CD4-positive, alpha-beta T cell treated with Interleukin-21 for 1 hour (primary cell): ENCODE results near the gene NECTIN1.

Experiments used
- DNase-seq: peaks from one replicate; pipeline ENCODE4 v3.0.0-alpha.2; 2020

NECTIN1 gene

DNA sequence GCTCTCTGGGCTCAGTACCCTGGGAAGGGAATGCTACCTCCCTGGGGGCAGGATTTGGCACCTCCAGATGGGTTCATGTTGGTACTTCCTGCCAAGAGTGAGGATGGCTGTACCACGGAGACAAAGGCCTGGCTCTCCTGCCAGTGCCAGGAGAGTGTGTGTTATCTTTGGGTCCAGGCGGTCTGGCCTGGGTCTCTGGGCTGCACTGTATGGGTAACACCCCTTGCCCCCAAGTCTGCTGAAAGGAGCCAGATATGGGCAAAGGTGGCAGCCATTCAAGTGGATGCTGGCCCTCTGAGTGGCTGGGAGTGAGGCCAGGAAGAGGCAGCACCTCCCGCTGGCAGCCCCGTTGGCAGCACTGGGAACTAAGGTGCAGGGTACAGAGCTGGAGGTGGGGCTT, 91.5 kb downstream of the NECTIN1 start:
- DNase-seq: no peak

DNA sequence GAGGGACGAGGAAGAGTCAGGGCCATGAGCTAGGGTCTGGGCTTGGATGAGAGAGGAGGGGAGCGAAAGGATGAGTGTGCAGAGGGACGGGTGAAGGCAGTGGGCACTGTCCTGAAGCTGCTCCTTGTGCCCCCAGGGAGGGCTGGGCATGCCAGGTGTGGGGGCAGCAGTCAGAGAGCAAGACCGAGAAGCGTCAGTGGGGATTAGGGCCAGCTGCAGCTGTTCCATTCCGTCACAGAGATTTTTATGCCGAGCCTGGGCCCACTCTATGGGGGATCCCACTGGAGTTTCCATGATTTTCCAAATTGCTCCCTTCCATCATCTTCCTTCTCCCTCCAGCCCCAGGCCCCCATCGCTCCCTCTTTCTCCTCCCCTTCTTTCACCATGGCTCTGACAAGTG, 93.2 kb downstream of the NECTIN1 start:
- no peak for DNase-seq

DNA sequence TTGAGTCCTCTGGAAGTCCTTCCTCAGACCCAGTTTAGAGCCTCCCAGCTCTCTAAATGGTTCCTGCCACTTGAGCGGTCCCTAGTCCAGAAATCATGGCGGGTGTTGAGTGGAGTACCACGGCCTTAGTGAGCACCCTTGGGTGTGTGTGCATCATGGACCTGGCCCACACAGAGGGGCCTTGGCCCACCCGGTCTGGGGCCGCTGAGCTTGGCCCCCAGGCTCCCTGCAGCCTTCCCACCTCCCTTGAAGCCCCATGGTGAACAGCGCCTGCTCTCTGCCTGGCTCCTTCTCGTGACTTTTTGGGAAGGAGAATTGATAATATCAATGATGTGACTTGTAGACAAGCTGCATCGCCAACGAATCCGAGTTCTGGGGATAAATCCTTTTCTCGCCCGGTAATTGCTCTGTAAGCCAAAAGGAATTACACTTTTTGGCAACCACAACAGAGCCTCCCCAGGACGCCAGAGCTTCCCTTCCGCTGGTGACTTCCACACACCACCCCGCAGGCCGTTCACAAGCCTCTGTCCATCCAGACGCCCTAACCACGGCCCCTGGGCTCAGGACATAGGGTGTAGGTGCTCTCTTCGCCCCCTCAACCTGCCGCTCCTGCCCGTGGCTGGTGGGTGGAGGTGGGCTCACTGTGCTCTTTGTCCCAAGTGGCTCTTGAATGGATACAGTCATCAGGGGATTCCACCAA, 93.8 kb downstream of the NECTIN1 start:
- DNase-seq: no peak

DNA sequence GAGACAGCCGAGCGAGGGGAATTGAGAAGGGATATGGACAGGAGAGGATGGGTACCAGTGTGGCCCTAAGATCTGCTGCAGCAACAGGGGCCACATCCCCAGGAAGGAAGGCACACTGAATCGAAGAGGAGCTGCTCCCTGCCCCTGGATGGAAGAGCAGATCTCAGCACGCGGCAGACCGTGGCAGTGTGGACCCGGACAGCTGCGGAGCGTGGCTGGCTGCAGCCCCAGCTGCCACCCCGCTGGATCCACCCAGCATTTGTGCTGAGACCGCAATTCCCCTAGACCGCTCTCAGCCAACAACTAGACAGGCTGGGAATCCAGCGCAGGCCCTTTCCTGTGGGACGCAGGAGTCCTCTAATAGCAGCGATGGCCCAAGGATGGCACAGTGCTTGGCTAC, 94.7 kb downstream of the NECTIN1 start:
- DNase-seq: no peak

DNA sequence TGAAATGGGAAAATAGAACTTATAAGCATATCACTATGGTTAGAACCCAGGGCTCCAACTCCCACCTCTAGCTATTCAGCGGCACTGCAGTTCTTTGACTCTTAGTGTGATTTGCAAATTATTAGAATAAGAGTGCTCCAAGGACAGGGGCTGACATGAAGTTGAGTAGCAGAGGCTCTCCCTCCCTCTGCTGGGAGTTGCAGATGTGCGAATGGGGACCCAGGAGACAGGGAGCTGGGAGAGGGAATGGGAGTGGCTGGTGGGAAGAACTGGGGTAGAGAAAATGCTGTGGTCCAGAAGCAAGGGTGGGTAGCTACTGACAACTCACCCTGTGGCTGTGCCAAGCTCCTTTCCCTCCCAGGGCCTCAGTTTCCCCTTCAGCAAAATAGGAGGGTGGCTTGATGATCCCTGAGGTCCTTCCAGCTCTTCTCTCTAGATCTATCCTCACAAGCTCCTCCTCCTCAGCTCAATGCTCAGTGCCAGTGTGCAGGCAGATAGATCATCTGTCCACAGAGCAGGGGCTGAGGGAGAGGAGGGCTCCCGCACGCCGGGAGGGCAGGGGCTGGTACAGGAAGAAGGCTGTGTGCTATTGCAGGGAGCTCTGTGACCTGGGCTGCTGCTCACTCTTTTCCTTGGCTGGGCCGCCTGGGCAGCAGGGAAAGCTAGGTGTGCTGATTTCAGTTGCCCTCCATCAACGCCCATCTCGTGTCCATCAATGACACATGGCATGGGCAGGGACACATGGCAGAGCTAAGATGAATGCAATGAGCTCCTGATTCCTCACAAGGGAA, 99.0 kb downstream of the NECTIN1 start:
- no peak for DNase-seq

DNA sequence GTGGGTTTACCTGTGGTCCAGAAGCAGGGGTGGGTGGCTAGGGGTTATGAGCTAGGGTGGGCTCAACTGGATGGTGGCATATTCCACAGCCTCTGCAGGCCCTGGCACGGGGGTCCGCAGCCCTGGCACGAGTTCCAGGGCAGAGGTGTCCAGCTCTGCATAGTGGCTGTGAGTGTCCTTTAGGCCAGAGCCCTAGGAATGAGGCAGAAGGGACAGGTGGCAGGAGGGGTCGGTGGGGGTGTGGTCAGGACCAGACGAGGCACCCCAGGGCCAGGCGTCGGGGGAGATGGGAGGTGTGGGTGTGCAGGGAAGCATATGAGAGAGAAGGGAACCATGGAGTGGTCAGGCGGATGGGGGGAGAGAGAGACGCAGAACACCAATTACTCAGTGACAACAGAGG, 99.9 kb downstream of the NECTIN1 start:
- DNase-seq: no peak

DNA sequence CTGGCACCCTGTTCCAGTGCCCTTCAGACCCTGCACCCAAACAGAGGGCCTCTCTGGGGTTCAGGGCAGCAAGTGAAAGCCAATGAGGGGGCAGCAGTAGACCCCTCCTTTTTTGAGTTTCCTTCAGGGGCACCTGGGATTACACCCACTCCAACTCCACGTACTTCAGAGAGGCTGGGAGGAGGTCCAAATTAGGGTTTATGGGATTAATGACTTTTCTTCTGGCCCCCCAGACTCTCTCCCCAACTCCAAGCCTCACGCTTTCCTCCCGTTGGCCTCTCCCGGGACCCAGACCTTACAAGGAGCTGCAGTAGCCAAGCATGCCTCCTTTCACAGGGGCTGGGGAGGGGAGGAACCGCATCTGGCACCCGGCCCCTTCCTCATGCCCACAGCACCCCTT, 101.7 kb downstream of the NECTIN1 start:
- DNase-seq: no peak

DNA sequence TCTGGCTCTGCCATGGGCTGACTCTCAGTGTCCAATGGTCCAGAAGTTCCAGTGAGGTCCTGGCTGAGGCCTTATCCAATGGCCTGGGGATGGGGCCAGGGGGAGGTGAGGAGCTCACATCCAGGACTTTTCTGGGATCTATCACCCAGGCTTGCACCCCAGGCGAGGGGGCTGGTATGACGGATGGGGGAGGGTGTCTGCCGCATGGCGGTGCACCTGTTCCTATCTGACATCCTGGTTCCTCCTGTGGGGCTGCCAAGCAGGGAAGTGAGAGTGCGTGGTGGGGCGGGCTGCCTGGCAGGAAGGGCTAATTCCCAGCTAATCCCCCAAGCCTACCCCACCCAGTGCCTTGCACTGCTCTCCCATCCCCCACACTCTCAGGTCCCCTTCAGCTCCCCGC, 102.1 kb downstream of the NECTIN1 start:
- no peak for DNase-seq

DNA sequence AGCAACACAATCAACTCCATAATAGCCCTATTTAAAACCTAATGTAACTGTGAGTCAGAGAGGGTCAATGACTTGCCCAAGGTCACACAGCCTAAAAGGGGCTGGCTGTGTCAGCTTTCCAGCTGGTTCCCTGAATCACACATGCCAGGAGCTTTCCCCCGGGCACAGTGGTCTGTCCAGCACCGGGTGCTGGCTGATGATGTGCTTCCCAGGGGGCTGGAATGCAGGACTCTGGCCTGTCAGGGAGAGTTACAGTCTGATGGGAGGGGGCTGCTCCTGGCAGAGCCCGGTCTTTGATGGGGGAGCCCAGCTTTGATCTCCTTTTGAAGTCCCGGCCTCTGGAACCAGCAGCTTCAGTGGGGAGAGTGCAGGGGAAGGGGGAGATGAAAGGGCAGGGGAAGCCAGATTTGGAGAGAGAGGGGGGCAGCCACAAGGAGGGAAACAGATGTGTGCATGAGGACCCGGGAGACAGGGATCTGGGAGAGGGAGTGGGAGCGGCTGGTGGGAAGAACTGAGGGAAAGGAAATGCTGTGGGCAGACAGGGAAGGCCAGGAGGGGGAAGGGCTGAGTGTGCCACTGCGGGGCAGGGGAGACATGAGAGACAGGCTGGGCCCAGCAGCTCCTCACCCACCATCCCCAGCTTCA, 102.7 kb downstream of the NECTIN1 start:
- DNase-seq: no peak

DNA sequence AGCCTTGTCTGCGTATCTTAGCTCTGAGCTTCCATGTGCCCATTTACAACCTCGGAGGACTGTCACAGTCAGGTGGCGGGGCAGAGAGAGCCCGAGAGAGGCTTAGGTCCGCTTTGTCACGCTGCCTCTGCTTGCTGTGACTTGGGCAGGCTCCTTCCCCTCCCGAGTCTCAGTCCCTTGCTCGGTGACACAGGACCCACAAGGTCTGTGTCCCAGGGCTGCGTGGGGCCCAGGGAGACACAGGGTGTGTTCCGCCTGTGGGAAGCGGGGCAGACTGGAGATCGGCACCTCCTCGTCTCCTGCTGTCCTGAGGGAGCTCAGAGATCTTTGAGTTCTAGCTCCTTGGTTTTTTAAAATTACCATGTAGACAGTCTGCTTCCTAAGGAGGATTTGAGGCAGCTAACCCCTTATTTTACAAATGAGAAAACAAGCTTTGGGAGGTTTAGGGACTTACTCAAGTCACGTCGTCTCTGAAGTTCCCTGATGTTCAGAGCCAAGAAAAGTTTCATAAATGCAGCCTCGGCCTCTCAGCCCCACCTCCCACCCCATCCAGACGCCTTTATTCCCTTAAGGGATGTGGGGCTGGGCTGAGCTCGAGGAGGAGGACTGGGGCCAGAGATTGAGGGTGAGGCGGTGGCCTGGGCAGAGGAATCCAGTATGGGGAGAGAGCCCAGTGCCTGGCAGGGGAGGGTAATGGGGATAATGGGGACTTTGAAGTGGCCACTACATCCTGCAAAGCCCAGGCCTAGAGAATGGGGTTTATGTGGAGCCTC, 103.6 kb downstream of the NECTIN1 start:
- no peak for DNase-seq

DNA sequence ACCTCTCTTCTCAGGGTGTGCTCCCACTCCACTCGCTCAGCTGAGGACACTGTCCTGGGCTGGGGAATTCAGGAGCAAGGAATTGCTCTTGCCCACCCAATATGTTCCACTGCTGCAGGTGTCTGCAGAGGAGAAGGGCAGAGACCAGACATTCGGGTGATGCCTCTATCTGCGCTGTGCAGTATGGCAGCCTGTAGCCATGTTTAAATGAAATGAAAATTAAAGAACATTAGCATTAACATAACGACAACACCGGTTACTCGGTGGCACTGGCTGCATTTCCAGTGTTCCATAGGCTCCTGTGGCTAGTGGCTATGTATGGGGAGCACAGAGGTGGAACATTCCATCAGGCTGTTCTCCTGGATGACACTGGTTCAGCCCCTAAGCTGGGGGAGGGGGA, 104.4 kb downstream of the NECTIN1 start:
- DNase-seq: no peak

DNA sequence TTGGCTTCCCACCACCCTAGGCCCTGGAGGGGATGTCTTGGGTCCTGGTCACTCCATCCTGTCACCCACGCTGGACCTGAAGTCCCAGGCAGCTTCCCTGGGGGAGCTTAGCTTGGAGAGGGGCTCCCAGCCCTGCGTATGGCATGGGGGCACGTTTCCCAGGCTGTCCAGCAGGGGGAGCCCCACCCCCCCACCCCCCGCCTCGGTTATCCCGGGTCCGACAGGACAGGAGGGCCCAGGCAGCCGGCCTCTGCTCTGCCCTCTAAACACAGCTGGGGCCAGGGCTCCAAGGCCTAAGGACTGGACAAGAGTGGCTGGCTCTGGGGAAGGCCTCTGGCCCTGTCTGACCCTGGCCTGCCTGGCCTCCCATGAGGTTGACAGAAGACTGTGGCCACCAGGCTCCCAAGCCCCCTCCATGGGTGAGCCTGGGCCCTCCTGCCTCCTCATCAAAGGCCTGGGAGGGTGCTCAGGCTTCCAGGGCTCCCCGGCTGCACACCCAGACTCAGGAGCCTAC, 104.8 kb downstream of the NECTIN1 start:
- no peak for DNase-seq

DNA sequence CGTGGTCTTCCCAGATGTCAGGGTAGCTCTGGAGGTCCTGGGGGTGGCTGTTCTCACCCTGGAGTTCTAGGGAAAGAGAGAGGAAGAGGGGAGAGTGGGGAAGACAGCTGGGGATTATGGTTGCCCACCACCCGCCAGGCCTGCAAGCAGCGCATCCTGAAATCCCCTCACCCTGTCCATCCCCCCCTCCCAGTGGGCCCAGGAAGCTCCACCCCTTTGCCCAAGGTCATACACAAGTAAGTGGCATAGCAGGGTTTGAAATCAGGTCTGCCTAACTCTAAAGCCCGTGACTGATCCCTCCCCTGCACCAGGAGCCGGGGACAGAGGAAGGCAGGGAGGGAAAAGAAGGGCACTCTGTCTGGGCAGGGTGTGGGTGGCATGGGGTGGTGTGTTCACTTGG, 105.3 kb downstream of the NECTIN1 start:
- DNase-seq: no peak

DNA sequence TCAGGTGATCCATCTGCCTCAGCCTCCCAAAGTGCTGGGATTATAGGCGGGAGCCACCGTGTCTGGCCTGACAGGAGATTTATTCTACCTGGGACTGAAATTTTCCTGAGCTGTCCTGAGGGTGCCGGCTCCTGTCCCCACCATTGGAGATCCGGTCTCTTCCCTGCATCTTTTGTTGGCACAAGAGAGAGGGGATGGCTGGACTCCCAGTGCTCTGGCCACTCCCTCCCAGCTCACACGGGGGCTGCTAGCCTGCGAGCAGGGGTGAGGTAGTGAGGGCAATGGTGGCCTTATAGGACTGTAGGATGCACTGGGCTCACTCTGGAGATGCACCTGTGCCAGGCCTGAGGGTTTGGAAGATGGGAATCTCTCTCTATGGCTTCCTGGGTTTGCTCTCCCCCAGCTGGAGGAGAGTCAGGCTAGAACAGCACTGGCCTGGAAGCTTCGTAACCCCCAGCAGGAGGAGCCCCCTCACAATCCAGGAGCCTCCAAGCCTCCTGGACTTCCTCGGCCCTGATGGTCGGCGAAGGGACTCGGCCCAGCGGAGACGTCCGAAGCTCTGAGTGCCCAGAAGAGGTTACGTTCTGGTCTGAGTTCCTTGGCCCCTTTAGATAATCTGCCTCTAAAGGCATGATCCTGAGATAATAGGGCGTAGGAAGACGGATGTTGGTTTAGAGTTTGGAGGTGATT, 106.4 kb downstream of the NECTIN1 start:
- DNase-seq: no peak

DNA sequence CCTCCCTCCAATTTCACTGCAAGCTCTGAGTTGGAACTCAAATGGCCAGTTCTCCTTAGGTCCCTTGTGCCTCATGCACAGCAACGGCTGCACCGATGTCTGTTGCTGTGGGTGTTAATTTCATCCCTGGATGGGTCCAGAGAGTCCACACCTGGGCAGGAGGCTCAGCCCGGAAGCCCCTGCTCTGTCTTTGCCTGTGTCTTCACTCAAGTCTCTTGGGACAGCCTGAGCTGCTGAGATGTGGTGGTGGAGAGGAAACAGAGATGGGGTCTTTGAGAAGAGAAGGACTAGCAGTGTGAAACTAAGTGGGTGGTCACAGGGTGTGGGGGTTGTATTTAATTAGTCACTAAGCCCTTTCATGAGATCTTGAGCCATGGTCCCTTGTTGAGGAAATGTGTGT, 109.3 kb downstream of the NECTIN1 start:
- DNase-seq: no peak

DNA sequence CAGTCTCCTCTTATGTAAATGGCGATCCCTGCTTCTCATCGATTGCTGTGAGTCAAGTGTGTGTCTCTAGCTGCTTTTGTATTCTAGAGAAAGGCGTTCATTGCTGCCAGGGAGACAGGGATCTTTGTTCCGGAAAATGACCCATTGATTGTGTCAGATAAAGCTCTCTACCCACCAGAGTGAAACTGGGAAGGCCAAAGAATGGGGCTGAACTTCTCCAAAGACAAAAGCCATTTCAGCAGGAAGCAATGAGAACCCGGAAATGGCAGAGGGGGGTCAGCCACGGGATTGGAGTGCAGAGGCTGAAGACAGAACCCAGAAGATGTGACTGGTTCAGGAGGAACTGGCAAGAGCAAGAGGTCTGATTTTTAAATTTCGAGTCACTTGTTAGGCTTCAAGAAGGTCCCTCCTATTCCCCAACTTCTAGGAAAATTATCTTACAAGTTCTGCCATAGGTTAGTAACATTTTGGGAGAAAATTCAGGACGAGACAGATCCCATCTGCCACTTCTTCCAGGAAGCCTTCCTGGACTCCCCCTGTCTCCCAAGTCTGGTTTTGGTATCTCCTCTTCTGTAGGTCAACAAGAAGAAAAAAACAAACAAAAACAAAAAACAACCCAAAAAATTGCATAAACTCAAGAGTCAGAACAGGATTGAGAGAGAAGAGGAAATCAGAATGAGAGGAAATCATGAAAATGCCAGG, 110.6 kb downstream of the NECTIN1 start:
- DNase-seq: peak; percentile 5

DNA sequence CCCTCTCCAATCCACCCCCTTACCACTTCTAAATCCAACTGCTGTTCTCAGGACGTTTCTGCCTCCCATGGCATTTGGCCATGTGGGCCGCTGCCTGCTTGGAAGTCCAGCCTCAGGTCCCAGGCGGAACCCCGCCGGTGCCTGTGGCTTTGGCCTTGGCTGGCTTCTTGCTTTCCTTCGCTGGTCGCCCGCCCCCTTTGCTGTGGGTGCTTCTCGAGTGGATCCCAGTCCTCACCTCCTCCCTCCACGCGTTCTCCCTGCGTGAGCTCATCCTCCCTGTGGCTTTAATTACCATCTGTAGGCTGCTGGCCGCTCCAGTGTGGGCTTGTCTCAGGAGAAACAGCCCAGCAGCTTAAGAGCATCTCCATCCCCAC, 111.7 kb downstream of the NECTIN1 start:
- DNase-seq: no peak

DNA sequence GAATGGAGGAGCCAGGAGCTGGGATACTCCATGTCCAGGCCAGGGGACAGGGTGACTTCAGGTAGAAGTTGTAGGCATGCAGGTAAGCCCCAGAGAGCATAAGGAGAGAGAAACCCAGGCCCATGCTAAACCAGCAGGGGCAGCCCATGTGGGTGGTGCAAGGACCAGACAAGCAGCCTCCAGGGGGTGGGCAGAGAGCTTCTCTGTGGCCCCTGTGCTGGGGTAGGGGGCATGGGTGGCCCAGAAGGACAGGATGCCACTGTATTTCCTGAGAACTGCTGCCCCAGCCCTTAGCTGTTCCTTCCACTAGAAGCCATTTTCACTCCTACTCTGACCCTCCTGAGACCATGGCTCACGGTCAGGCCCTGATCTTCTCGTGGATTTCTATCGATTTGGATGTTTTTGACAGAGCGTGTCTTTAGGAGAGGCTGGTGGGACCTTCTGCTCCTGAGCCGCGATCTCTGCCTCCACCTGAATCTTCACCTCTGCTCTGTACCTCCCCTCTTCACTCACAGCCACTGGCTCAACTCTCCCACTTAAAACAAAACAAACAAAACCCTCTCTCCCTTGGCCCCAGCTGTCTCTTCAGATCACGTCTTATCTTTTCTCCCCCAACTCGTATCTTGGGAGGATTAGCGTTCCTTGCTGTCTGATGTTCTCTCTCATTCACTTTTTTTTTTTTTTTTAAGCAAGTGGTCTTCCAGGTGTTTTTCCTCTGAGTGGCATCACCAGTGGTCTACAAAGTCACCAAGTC, 112.2 kb downstream of the NECTIN1 start:
- no peak for DNase-seq

DNA sequence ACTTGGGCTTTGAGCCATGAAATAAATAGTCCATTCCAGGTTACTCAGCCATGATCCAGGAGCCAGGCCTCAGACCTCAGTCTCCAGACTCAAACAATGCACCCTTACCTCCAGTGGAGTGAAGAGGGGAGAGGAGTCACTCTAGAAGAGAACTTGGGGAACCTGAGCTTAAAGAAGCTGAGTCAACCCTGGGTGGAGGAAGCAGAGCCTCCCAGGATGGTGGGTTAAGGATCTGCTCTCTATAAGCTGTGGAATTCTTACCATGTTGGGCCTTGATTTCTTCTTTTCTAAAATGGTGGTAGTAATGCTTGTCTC, 113.2 kb downstream of the NECTIN1 start:
- no peak for DNase-seq

DNA sequence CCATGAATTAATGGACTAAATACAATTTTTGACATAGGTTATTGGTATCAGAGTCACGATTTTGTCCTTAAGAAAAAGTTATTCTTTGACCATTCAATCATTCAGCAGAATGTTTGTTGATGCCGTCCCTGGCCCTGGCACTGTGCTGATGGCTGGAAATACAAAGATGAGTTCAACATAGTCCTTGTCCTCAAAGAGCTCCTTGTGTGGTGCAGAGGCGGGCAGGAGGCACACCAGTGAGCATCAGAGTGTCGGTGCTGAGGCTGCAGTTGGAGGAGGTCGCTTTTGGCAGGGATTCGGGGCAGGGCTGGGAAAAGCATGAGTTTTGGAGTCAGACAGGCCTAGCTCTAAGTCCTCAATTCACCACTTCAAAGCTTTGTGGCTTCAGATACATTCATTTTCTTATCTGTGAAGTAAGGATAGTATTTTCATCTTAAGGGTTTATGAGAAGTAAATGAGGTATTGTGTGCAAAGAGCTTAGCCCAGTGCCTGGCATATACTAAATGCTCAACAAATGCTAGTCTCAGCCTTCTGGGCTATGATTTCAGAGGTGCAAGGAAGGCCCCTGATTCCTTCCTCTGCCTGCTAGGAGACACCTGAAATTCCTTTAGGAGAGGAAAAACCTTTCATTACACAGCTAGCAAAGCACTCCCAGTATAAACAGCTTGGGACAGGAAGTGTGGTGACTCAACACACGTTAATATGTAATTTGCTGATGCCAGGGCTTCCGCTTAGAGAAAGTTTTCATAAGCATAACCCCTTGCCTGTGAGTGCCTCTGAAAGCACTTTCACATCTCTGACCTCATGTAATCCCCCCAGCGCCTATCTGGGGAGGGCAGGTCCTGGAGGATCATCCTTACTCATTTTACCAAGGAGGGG, 113.8 kb downstream of the NECTIN1 start:
- DNase-seq: no peak
